Activated CD4-positive, alpha-beta memory T cell treated with anti-CD3 and anti-CD28 coated beads, Interleukin-2, amount 10 ng/mL, durations not matched to agents 7 days and 5 days (primary cell): ENCODE data around the gene TPT1. TPM values are rescaled to one million over a fixed set of nuclear protein-coding genes. Genes with fewer than 3 reads are reported as not detected.
"Not testable (repeated sequence)": the region's sequence is repeated elsewhere in the genome, so short reads cannot be mapped to it uniquely, and the experiment has no call there.

ENCODE experiments used
- CTCF ChIA-PET: fragments of 350-600 bp; sonication (Branson Sonifier 250); formaldehyde crosslinking; loops from one replicate; lab custom pipeline; 2021; ENCODE audit warnings: antibody characterized with exemption, inconsistent platforms; lab: Charles Lee
- POLR2A ChIA-PET: fragments of 350-600 bp; sonication (Branson Sonifier 250); formaldehyde crosslinking; loops from one replicate; lab custom pipeline; 2021; ENCODE audit warnings: antibody characterized with exemption; lab: Charles Lee
- DNase-seq: peaks from one replicate; pipeline ENCODE4 v3.0.0-alpha.2; 2020
- H3K27ac Mint-ChIP-seq: one replicate; pipeline ENCODE4 v1.8.0; 2021; ENCODE audit warnings: mild to moderate bottlenecking, mixed read lengths
- H3K27me3 Mint-ChIP-seq: one replicate; pipeline ENCODE4 v1.8.0; 2021; ENCODE audit warnings: mixed read lengths
- H3K36me3 Mint-ChIP-seq: one replicate; pipeline ENCODE4 v1.8.0; 2021; ENCODE audit warnings: low read depth, mixed read lengths
- H3K4me1 Mint-ChIP-seq: one replicate; pipeline ENCODE4 v1.8.0; 2021; ENCODE audit warnings: mixed read lengths
- H3K4me3 Mint-ChIP-seq: one replicate; pipeline ENCODE4 v1.8.0; 2021; ENCODE audit warnings: mild to moderate bottlenecking, mixed read lengths
- H3K9me3 Mint-ChIP-seq: one replicate; pipeline ENCODE4 v1.8.0; 2021; ENCODE audit warnings: mixed read lengths
- total RNA-seq, 2 experiments: library from RNA; stranded (reverse); gene quantifications; one replicate each; pipeline ENCODE4 v1.2.3, GENCODE V29; 2021

TPT1 gene
- total RNA-seq, 2 experiments from 2014 or later = 4,462 to 4,505 TPM

- H3K27me3 Mint-ChIP-seq = no peaks in the 10 kb centered on the region
These were observed 24.0 kb upstream of the TPT1 start for GRCh38 chr13:45364876-45365557.

GRCh38 chr13:45362939-45363338 is 22.0 kb upstream of the TPT1 start:
- ChIA-PET CTCF (interaction anchor here (1.1 kb wide), 1 partner anchor 21 kb away, joined by 4 read pairs; no protein-coding TSS in a partner anchor), POLR2A (interaction anchor here (0.6 to 1.9 kb wide), 7 partner anchors 9 to 380 kb away, joined by 3 to 10 read pairs (median 5); partner anchors contain the start of genes COG3 and TPT1)
- Mint-ChIP-seq H3K9me3 (no peaks in the 10 kb centered on the region), H3K36me3 (peaks cover 54% of the 10 kb centered on the region), H3K4me1 (peaks cover 62% of the 10 kb centered on the region), H3K27me3 (no peaks in the 10 kb centered on the region), H3K27ac (peak overlapping the region; percentile 61), H3K4me3 (no peak overlapping the region)
- peak; percentile 28 for DNase-seq

More at GRCh38 chr13:45364876-45365557, 24.0 kb upstream of the TPT1 start:
- no peak for DNase-seq
- peak overlapping the region; percentile 37 for H3K27ac Mint-ChIP-seq
- H3K36me3 Mint-ChIP-seq = peaks cover 56% of the 10 kb centered on the region
- H3K4me3 Mint-ChIP-seq = no peak overlapping the region
- ChIA-PET POLR2A (interaction anchor here (1.0 to 5.9 kb wide), 3 partner anchors 25 to 100 kb away, joined by 3 to 81 read pairs (median 5); partner anchors contain the start of genes COG3, SLC25A30 and TPT1), CTCF (interaction anchor here (1.0 kb wide), 1 partner anchor 846 kb away, joined by 3 read pairs; no protein-coding TSS in a partner anchor)
- H3K9me3 Mint-ChIP-seq = no peaks in the 10 kb centered on the region
- H3K4me1 Mint-ChIP-seq = peaks cover 71% of the 10 kb centered on the region

GRCh38 chr13:45361596-45362206 is 20.7 kb upstream of the TPT1 start:
- no peaks in the 10 kb centered on the region for H3K9me3 Mint-ChIP-seq
- H3K36me3 Mint-ChIP-seq = peaks cover 55% of the 10 kb centered on the region
- no peak for DNase-seq
- H3K4me3 Mint-ChIP-seq = no peak overlapping the region
- peaks cover 61% of the 10 kb centered on the region for H3K4me1 Mint-ChIP-seq
- CTCF ChIA-PET = interaction anchor here (0.7 kb wide), 1 partner anchor 444 kb away, joined by 3 read pairs; no protein-coding TSS in a partner anchor
- peak overlapping the region; percentile 41 for H3K27ac Mint-ChIP-seq
- POLR2A ChIA-PET = interaction anchor here (1.9 kb wide), 3 partner anchors 20 to 103 kb away, joined by 5 to 10 read pairs (median 7); partner anchors contain the start of genes COG3 and TPT1
- no peaks in the 10 kb centered on the region for H3K27me3 Mint-ChIP-seq

GRCh38 chr13:45356966-45357672 is 16.1 kb upstream of the TPT1 start:
- peak overlapping the region; percentile 72 for H3K27ac Mint-ChIP-seq
- no peaks in the 10 kb centered on the region for H3K9me3 Mint-ChIP-seq
- peaks cover 50% of the 10 kb centered on the region for H3K36me3 Mint-ChIP-seq
- no peak for DNase-seq
- CTCF ChIA-PET = interaction anchor here (0.6 to 1.8 kb wide), 3 partner anchors 11 to 702 kb away, joined by 3 to 5 read pairs (median 3); no protein-coding TSS in a partner anchor
- H3K4me1 Mint-ChIP-seq = peaks cover 41% of the 10 kb centered on the region
- POLR2A ChIA-PET = interaction anchor here (1.1 to 5.0 kb wide), 4 partner anchors 10 to 46 kb away, joined by 3 to 31 read pairs (median 8); partner anchors contain the start of gene TPT1
- H3K27me3 Mint-ChIP-seq = no peaks in the 10 kb centered on the region
- H3K4me3 Mint-ChIP-seq = no peak overlapping the region

GRCh38 chr13:45353895-45354294 is 12.9 kb upstream of the TPT1 start:
- H3K36me3 Mint-ChIP-seq = peaks cover 59% of the 10 kb centered on the region
- DNase-seq = no peak
- no peak overlapping the region for H3K4me3 Mint-ChIP-seq
- H3K27ac Mint-ChIP-seq = peak overlapping the region; percentile 6
- H3K27me3 Mint-ChIP-seq = no peaks in the 10 kb centered on the region
- peaks cover 26% of the 10 kb centered on the region for H3K4me1 Mint-ChIP-seq
- ChIA-PET POLR2A (interaction anchor here (0.7 to 0.9 kb wide), 3 partner anchors 9 to 30 kb away, joined by 3 to 5 read pairs (median 5); partner anchors contain the start of gene TPT1), CTCF (interaction anchor here (1.3 kb wide), 1 partner anchor 17 kb away, joined by 6 read pairs; no protein-coding TSS in a partner anchor)
- H3K9me3 Mint-ChIP-seq = no peaks in the 10 kb centered on the region

- ChIA-PET CTCF (interaction anchor here (2.4 kb wide), 1 partner anchor 10 kb away, joined by 9 read pairs; the partner anchor contains the start of gene TPT1), POLR2A (interaction anchor here (0.9 to 1.3 kb wide), 2 partner anchors 10 to 11 kb away, joined by 4 to 5 read pairs; partner anchors contain the start of gene TPT1)
- Mint-ChIP-seq H3K9me3 (no peaks in the 10 kb centered on the region), H3K36me3 (peaks cover 59% of the 10 kb centered on the region), H3K27me3 (no peaks in the 10 kb centered on the region), H3K27ac (no peak overlapping the region), H3K4me1 (peaks cover 14% of the 10 kb centered on the region), H3K4me3 (no peak overlapping the region)
- no peak for DNase-seq
These were observed 11.0 kb upstream of the TPT1 start for GRCh38 chr13:45352031-45352430.

GRCh38 chr13:45350152-45350551 is 9.2 kb upstream of the TPT1 start:
- POLR2A ChIA-PET = interaction anchor here (1.3 kb wide), 1 partner anchor 9 kb away, joined by 3 read pairs; the partner anchor contains the start of gene TPT1
- Mint-ChIP-seq H3K9me3 (no peaks in the 10 kb centered on the region), H3K27ac (no peak overlapping the region), H3K36me3 (peaks cover 54% of the 10 kb centered on the region), H3K4me1 (peaks cover 7% of the 10 kb centered on the region), H3K27me3 (no peaks in the 10 kb centered on the region), H3K4me3 (no peak overlapping the region)
- CTCF ChIA-PET = interaction anchor here (0.7 to 2.4 kb wide), 2 partner anchors 9 to 206 kb away, joined by 4 to 9 read pairs; partner anchors contain the start of gene TPT1
- DNase-seq = no peak

GRCh38 chr13:45349438-45349837 is 8.5 kb upstream of the TPT1 start:
- H3K27ac Mint-ChIP-seq = no peak overlapping the region
- ChIA-PET POLR2A (interaction anchor here (1.3 kb wide), 1 partner anchor 8 kb away, joined by 3 read pairs; the partner anchor contains the start of gene TPT1), CTCF (interaction anchor here (0.7 kb wide), 1 partner anchor 205 kb away, joined by 4 read pairs; no protein-coding TSS in a partner anchor)
- H3K9me3 Mint-ChIP-seq = no peaks in the 10 kb centered on the region
- peaks cover 54% of the 10 kb centered on the region for H3K36me3 Mint-ChIP-seq
- no peak for DNase-seq
- peaks cover 9% of the 10 kb centered on the region for H3K4me1 Mint-ChIP-seq
- no peaks in the 10 kb centered on the region for H3K27me3 Mint-ChIP-seq
- no peak overlapping the region for H3K4me3 Mint-ChIP-seq

GRCh38 chr13:45344064-45344463 is 3.1 kb upstream of the TPT1 start:
- H3K4me1 Mint-ChIP-seq = peaks cover 23% of the 10 kb centered on the region
- not testable (repeated sequence) for H3K27ac Mint-ChIP-seq, H3K27me3 Mint-ChIP-seq, H3K4me3 Mint-ChIP-seq, DNase-seq, H3K9me3 Mint-ChIP-seq
- POLR2A ChIA-PET = interaction anchor here (1.4 kb wide), 1 partner anchor 120 kb away, joined by 3 read pairs; the partner anchor contains the start of gene COG3
- H3K36me3 Mint-ChIP-seq = peaks cover 44% of the 10 kb centered on the region
- CTCF ChIA-PET = interaction anchor here (0.6 to 6.7 kb wide), 2 partner anchors 26 to 47 kb away, joined by 5 to 58 read pairs; no protein-coding TSS in a partner anchor

GRCh38 chr13:45343102-45343501 is 2.1 kb upstream of the TPT1 start:
- H3K27me3 Mint-ChIP-seq, H3K4me3 Mint-ChIP-seq, DNase-seq, H3K27ac Mint-ChIP-seq, H3K9me3 Mint-ChIP-seq: not testable (repeated sequence)
- H3K36me3 Mint-ChIP-seq = peaks cover 51% of the 10 kb centered on the region
- ChIA-PET POLR2A (interaction anchor here (1.7 to 2.0 kb wide), 2 partner anchors 28 to 122 kb away, joined by 5 to 6 read pairs; partner anchors contain the start of gene COG3), CTCF (interaction anchor here (1.8 to 6.7 kb wide), 3 partner anchors 15 to 122 kb away, joined by 5 to 58 read pairs (median 9); partner anchors contain the start of gene COG3)
- H3K4me1 Mint-ChIP-seq = peaks cover 33% of the 10 kb centered on the region

GRCh38 chr13:45342668-45343067 is 1.7 kb upstream of the TPT1 start:
- DNase-seq, H3K9me3 Mint-ChIP-seq, H3K27ac Mint-ChIP-seq, H3K27me3 Mint-ChIP-seq: not testable (repeated sequence)
- Mint-ChIP-seq H3K4me3 (peak overlapping the region; percentile 90), H3K36me3 (peaks cover 52% of the 10 kb centered on the region), H3K4me1 (peaks cover 37% of the 10 kb centered on the region)
- POLR2A ChIA-PET = interaction anchor here (1.7 to 6.0 kb wide), 6 partner anchors 15 to 122 kb away, joined by 5 to 81 read pairs (median 20); partner anchors contain the start of genes COG3 and SLC25A30
- CTCF ChIA-PET = interaction anchor here (1.3 to 6.7 kb wide), 5 partner anchors 16 to 122 kb away, joined by 4 to 58 read pairs (median 9); partner anchors contain the start of genes COG3 and SLC25A30
